Heart left ventricle (tissue), 13 donors: ENCODE measurements around the gene MLIP.

Experiments
- CTCF ChIP-seq, 12 donors: fragments of 200-600 bp; sonication (generic) in 4 of 12; IDR thresholded peaks; one replicate each; pipeline versions ENCODE4 v1.5.0 to v1.8.0; 2018 to 2022; ENCODE audit warnings: antibody characterized with exemption in 12 of 12, mild to moderate bottlenecking in 5 of 12
- POLR2A ChIP-seq, 2 donors: fragments of 450-650 bp; IDR thresholded peaks; one replicate each; pipeline ENCODE4 v1.6.1; 2017; ENCODE audit warnings: antibody characterized with exemption in 2 of 2, mild to moderate bottlenecking in 2 of 2, moderate library complexity in 2 of 2
- donor health status: ischemic (EF 13 %, LVEDD 7.1; RV severe dilation, severe dysfunction).
- donor health status: DM: no; HTN: yes; CAD: no.
- donor health status: DM: no; HTN: no; CAD: no.
- donor health status: ischemic (EF 25% LVEDD 6.9; RV normal size, moderate dysfunction).
- donor health status: ischemic (EF 25% LVEDD 5.7; RV mildly dilated, moderate dysfunction).
- donor health status: ischemic (EF 35%, LVEDD 5.7; RV mildly dilated, moderate dysfunction).
- donor health status: nonischemic (EF 11% LVEDD 7.7; RV severe dilation, severe dysfunction).
- donor health status: DM: yes; HTN: yes; CAD: no.
- donor health status: PGD.
- donor health status: ischemic (EF 29% LVEDD 5.4; RV normal size, mild dysfunction).
- donor health status: nonischemic (EF 23%, LVEDD 6.1; RV moderate dilation, normal function).

DNA sequence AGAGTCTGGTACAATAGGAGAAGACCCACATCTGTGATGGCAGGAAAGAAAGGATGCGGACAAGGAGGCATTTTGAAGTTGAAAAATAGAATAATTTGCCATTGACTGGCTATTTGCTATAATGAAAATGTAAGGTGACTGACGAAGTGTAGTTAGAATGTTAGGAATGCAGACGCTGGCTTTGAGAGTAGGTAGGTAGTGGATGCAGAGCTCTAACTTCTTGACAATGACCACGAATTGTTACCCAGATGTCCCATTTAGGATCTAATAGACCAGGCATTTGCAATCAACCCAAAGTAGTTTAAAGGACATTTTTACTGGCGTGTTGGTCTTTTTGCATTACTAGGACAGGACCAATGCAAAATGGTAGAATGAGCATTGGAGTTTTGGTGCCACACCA is 14.2 kb downstream of the MLIP start:
- TF ChIP-seq CTCF (IDR thresholded peaks at IDR 0.05) = no peak
- no peak for TF ChIP-seq POLR2A (IDR thresholded peaks at IDR 0.05)
